Activated B cell treated with CpG ODN at 0.5 μM for 24 hours (primary cell): ENCODE data around the gene DPRX. TPM values are rescaled to one million over a fixed set of nuclear protein-coding genes. Genes with fewer than 3 reads are reported as not detected.

ENCODE experiments used
- ATAC-seq: fragments of 200-7000 bp; cut with Tn5 transposase; one replicate; pipeline ENCODE4 v1.10.0; 2021; ENCODE audit warnings: low read depth, mild to moderate bottlenecking, moderate library complexity
- CTCF ChIA-PET: fragments of 350-600 bp; sonication (Branson Sonifier 250); formaldehyde crosslinking; loops from one replicate; lab custom pipeline; 2021; ENCODE audit warnings: antibody characterized with exemption; lab: Charles Lee
- POLR2A ChIA-PET: fragments of 350-600 bp; sonication (Branson Sonifier 250); formaldehyde crosslinking; loops from one replicate; lab custom pipeline; 2021; ENCODE audit warnings: antibody characterized with exemption; lab: Charles Lee
- DNase-seq: peaks from one replicate; pipeline ENCODE4 v3.0.0; 2022
- H3K27ac Mint-ChIP-seq: one replicate; pipeline ENCODE4 v1.8.0; 2020; ENCODE audit warnings: mixed read lengths
- H3K27me3 Mint-ChIP-seq: one replicate; pipeline ENCODE4 v1.8.0; 2021; ENCODE audit warnings: mixed read lengths
- H3K36me3 Mint-ChIP-seq: one replicate; pipeline ENCODE4 v1.8.0; 2021; ENCODE audit warnings: low read depth, mixed read lengths
- H3K4me1 Mint-ChIP-seq: one replicate; pipeline ENCODE4 v1.8.0; 2021; ENCODE audit warnings: mixed read lengths
- H3K4me3 Mint-ChIP-seq: one replicate; pipeline ENCODE4 v1.8.0; 2020; ENCODE audit warnings: mild to moderate bottlenecking, mixed read lengths
- H3K9me3 Mint-ChIP-seq: one replicate; pipeline ENCODE4 v1.8.0; 2020; ENCODE audit warnings: mixed read lengths
- CTCF ChIP-seq: fragments of 200-600 bp; IDR thresholded peaks from one replicate; pipeline ENCODE4 v1.8.0; 2022; ENCODE audit warnings: antibody characterized with exemption, mild to moderate bottlenecking
- intact Hi-C: fragments of 100-400 bp; cut with micrococcal nuclease; formaldehyde crosslinking; loops from one replicate; pipeline ENCODE4 v1.15.1; 2024
- total RNA-seq: library from RNA; stranded (reverse); gene quantifications from 2 replicates; pipeline ENCODE4 v1.2.3, GENCODE V29; 2022

DPRX gene
- total RNA-seq, 1 donor from 2014 or later, result not detected

GRCh38 chr19:53670345-53670744 lies 38.5 kb downstream of the DPRX start:
- no peak for TF ChIP-seq CTCF
- DNase-seq (no peak), ATAC-seq (no peak)
- Mint-ChIP-seq H3K36me3 (no peaks in the 10 kb centered on the region), H3K27ac (no peak overlapping the region), H3K27me3 (no peaks in the 10 kb centered on the region), H3K4me3 (no peak overlapping the region), H3K4me1 (no peaks in the 10 kb centered on the region), H3K9me3 (no peaks in the 10 kb centered on the region)
- intact Hi-C loops, result no loop called here
- ChIA-PET CTCF (no interaction called here), POLR2A (no interaction called here)

- H3K4me1 Mint-ChIP-seq, result no peaks in the 10 kb centered on the region
- no peak for ATAC-seq
These were observed 39.9 kb downstream of the DPRX start for GRCh38 chr19:53671663-53672062.

More at GRCh38 chr19:53671663-53672062, 39.9 kb downstream of the DPRX start:
- Mint-ChIP-seq H3K36me3 (no peaks in the 10 kb centered on the region), H3K9me3 (peaks cover under 1% of the 10 kb centered on the region), H3K27me3 (no peaks in the 10 kb centered on the region), H3K4me3 (no peak overlapping the region), H3K27ac (no peak overlapping the region)
- no peak for TF ChIP-seq CTCF
- DNase-seq, result no peak
- ChIA-PET POLR2A (no interaction called here), CTCF (no interaction called here)
- intact Hi-C loops, result no loop called here

Other genes starting within 250 kb of the DPRX start
- 16.2 and 18.9 TPM in 2 replicates for gene ZNF765, start 236.8 kb upstream of the DPRX start, total RNA-seq
- gene ZNF761, start 200.0 kb upstream of the DPRX start, total RNA-seq, result 11.1 and 13.8 TPM in 2 replicates
- 8.2 and 10.7 TPM in 2 replicates for gene ZNF813, start 164.3 kb upstream of the DPRX start, total RNA-seq
- 25.5 and 31.7 TPM in 2 replicates for gene ZNF331, start 93.9 kb upstream of the DPRX start, total RNA-seq
- gene NLRP12, start 192.3 kb downstream of the DPRX start, total RNA-seq, result not detected in 2 replicates
- gene MYADM, start 235.9 kb downstream of the DPRX start, total RNA-seq, result 10.9 and 12.9 TPM in 2 replicates